ENCODE measurements around the gene GARIN5A. TPM values are rescaled to one million over a fixed set of nuclear protein-coding genes. Genes with fewer than 3 reads are reported as not detected.

The GARIN5A gene
- total and polyA plus RNA-seq, 2 of the 8 experiments (the other 6 are each of a cell fraction or from before 2014, with no cell fraction given) = 9.1 to 18.5 TPM

- TF ChIP-seq ATF2 (IDR thresholded peaks at IDR 0.05; ENCODE audit: low read length) (no peak), SP4 (IDR thresholded peaks at IDR 0.05; ENCODE audit: low read length) (no peak), GTF2F1 (IDR thresholded peaks at IDR 0.05; ENCODE audit: borderline replicate concordance, low read depth, low read length) (no peak), JUND (IDR thresholded peaks at IDR 0.05; ENCODE audit: low read length) (no peak), SAP30 (IDR thresholded peaks at IDR 0.05; ENCODE audit: insufficient read depth, insufficient replicate concordance, low read length) (no peak)
These were observed 44.3 kb upstream of the GARIN5A start (continued) for GRCh38 chr19:50520822-50521465.
